Measurements from ENCODE around the gene UBR2. TPM values are rescaled to one million over a fixed set of nuclear protein-coding genes. Genes with fewer than 3 reads are reported as not detected.
A peak's percentile ranks its signal among the peaks of the same experiment; 100 is the strongest.

The UBR2 gene
- total RNA-seq, 1 donor from 2014 or later: 39.6 TPM

DNA sequence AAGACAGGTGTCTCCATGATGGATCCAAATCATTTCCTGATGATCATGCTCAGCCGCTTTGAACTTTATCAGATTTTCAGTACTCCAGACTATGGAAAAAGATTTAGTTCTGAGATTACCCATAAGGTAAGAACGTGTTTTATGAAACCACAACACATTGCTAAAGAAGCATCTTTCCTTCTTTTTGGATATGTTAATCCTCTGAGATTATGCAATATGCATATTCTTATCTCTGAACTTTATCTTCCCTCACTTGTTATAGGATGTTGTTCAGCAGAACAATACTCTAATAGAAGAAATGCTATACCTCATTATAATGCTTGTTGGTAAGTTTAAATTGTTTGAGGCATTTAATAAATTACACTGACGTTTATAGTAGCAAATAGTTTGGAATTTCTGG, 80.4 kb downstream of the UBR2 start:
- Histone ChIP-seq H3K4me3 (no peak overlapping the region), H3K9me3 (no peaks in the 10 kb centered on the region), H3K27me3 (ENCODE audit: low read depth) (no peaks in the 10 kb centered on the region), H3K36me3 (peaks cover 98% of the 10 kb centered on the region), H3K4me1 (no peaks in the 10 kb centered on the region), H3K27ac (no peak overlapping the region)
- TF ChIP-seq, protein P1, sequence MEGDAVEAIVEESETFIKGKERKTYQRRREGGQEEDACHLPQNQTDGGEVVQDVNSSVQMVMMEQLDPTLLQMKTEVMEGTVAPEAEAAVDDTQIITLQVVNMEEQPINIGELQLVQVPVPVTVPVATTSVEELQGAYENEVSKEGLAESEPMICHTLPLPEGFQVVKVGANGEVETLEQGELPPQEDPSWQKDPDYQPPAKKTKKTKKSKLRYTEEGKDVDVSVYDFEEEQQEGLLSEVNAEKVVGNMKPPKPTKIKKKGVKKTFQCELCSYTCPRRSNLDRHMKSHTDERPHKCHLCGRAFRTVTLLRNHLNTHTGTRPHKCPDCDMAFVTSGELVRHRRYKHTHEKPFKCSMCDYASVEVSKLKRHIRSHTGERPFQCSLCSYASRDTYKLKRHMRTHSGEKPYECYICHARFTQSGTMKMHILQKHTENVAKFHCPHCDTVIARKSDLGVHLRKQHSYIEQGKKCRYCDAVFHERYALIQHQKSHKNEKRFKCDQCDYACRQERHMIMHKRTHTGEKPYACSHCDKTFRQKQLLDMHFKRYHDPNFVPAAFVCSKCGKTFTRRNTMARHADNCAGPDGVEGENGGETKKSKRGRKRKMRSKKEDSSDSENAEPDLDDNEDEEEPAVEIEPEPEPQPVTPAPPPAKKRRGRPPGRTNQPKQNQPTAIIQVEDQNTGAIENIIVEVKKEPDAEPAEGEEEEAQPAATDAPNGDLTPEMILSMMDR (IDR thresholded peaks at IDR 0.05): no peak
- ATAC-seq (no peak), DNase-seq (no peak)
- intact Hi-C loops (cut with DNase I): no loop called here

DNA sequence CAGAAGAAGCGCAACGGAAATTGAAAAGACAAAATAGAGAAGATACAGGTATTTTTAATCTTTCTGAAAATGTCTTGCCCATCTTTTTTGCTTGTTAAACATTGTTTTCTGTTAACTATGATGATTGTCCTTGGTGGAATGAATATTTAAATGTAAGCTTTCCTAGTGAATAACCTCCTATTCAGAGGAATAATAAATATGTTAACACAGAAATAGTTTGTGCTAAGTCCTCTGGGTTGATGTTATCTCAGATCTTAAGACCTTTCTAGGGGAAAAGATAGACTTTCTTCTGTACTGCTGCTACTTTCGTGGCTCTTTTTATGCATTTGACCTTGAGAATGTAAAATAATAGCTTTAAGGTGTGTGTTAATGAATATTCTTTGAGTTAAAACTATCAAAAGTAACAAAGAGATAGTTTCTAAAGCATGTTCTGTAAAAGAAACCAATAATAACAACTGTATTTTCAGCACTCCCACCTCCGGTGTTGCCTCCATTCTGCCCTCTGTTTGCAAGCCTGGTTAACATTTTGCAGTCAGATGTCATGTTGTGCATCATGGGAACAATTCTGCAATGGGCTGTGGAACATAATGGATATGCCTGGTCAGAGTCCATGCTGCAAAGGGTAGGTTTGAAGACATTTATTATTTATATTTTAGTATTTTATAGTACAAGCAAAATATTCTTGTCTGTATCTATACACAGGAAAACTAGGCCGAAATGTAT, 88.4 kb downstream of the UBR2 start:
- TF ChIP-seq, protein P1 (IDR thresholded peaks at IDR 0.05): no peak
- no peaks in the 10 kb centered on the region for H3K27me3 ChIP-seq (ENCODE audit: low read depth)
- intact Hi-C loops (cut with DNase I): no loop called here

DNA sequence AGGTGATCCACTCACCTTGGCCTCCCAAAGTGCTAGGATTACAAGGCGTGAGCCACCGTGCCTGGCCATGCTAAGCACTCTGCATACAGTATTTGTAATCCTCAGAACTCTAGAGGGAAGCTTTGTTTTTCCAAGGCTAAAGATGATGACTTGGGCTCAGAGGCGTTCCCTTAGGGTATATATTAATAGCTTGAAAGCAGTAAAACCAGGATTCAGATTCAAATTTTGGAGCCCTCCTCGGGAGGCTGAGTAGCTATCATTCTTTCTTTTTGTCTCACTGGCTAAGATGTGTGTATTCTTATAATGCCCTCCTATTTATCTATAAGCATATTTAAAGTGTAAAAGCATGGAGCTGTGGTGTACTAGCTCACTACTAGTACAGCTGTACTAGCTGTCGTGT, 90.0 kb downstream of the UBR2 start:
- Histone ChIP-seq H3K27ac (no peak overlapping the region), H3K4me1 (no peaks in the 10 kb centered on the region), H3K36me3 (peaks cover 100% of the 10 kb centered on the region), H3K9me3 (no peaks in the 10 kb centered on the region), H3K4me3 (no peak overlapping the region), H3K27me3 (ENCODE audit: low read depth) (no peaks in the 10 kb centered on the region)
- DNase-seq (no peak), ATAC-seq (no peak)
- intact Hi-C loops (cut with DNase I): no loop called here
- TF ChIP-seq, protein P1 (IDR thresholded peaks at IDR 0.05): no peak

More for the DNA sequence above, 88.4 kb downstream of the UBR2 start:
- Histone ChIP-seq H3K36me3 (peaks cover 100% of the 10 kb centered on the region), H3K4me3 (no peak overlapping the region), H3K9me3 (no peaks in the 10 kb centered on the region), H3K27ac (no peak overlapping the region), H3K4me1 (no peaks in the 10 kb centered on the region)
- ATAC-seq (no peak), DNase-seq (no peak)

DNA sequence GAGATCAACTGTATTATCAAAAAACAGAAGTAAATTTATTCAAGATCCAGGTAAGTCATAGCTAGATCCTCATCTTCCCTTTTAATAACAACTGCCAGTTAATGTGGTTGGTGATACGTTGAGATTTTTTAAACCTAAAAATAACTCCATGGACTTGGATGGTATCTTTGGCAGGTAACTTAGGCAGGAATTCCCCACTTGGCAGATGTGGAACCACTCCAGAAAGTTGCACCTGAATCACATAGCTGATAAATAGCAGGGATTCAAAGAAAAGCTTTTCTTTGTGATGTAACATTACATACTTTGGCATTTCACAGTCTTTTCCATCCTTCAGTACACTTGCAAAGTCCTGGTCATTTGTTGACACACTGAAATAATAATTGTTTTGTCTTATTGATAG, 96.0 kb downstream of the UBR2 start:
- no peaks in the 10 kb centered on the region for H3K27me3 ChIP-seq (ENCODE audit: low read depth)
- intact Hi-C loops (cut with DNase I): no loop called here
- ATAC-seq (no peak), DNase-seq (no peak)
- H3K9me3 ChIP-seq: no peaks in the 10 kb centered on the region
- H3K27ac ChIP-seq: no peak overlapping the region
- TF ChIP-seq, protein P1 (IDR thresholded peaks at IDR 0.05): no peak
- H3K36me3 ChIP-seq: peaks cover 92% of the 10 kb centered on the region
- no peak overlapping the region for H3K4me3 ChIP-seq
- no peaks in the 10 kb centered on the region for H3K4me1 ChIP-seq

DNA sequence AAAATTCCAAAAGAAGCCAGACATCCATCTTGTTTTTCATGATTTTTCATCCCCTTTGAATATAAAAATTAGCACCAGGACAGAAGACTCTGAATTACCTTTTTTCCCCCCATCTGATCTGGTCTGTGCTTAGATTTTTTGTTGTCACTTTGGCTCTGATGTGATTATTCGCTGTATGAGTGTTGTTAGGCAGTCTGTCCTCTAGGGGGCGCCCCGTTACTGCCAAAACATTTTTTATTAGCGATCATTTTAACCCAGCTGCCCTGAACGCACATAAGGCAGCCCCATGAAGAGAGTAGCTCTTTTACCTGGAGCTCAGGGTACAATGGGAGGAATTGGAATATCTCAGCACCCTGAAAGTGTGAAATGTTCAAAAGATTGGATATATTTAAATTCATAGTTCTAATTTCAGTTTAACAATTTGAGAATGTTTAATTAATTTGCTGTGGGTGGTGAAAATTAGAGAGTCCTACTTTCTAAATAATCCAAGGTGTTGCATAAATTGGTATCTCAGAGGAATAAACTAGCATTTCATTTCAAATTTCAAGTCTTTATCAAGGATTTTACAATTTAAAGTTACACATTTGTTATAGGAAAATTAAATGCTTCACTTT, 97.8 kb downstream of the UBR2 start:
- ATAC-seq (peak; percentile 91 to 94), DNase-seq (peak; percentile 79)
- H3K4me3 ChIP-seq: no peak overlapping the region
- no peak overlapping the region for H3K27ac ChIP-seq
- no peaks in the 10 kb centered on the region for H3K9me3 ChIP-seq
- H3K27me3 ChIP-seq (ENCODE audit: low read depth): no peaks in the 10 kb centered on the region
- intact Hi-C loops (cut with DNase I): no loop called here
- peaks cover 92% of the 10 kb centered on the region for H3K36me3 ChIP-seq
- H3K4me1 ChIP-seq: no peaks in the 10 kb centered on the region
- TF ChIP-seq, protein P1 (IDR thresholded peaks at IDR 0.05): peak; percentile 87
